Activated CD4-positive, alpha-beta memory T cell treated with anti-CD3 and anti-CD28 coated beads for 36 hours (primary cell): Measurements from ENCODE around the gene COX7B2. TPM values are rescaled to one million over a fixed set of nuclear protein-coding genes. Genes with fewer than 3 reads are reported as not detected.
A peak's percentile ranks its signal among the peaks of the same experiment; 100 is the strongest.

Experiments
- CTCF ChIA-PET: fragments of 350-600 bp; sonication (Branson Sonifier 250); formaldehyde crosslinking; loops from one replicate; lab custom pipeline; 2021; ENCODE audit warnings: antibody characterized with exemption, inconsistent platforms; lab: Charles Lee
- POLR2A ChIA-PET: fragments of 350-600 bp; sonication (Branson Sonifier 250); formaldehyde crosslinking; loops from one replicate; lab custom pipeline; 2021; ENCODE audit warnings: antibody characterized with exemption; lab: Charles Lee
- DNase-seq: peaks from one replicate; pipeline ENCODE4 v3.0.0-alpha.2; 2020
- H3K27ac Mint-ChIP-seq: one replicate; pipeline ENCODE4 v1.8.0; 2021; ENCODE audit warnings: mixed read lengths
- H3K27me3 Mint-ChIP-seq: one replicate; pipeline ENCODE4 v1.8.0; 2021; ENCODE audit warnings: mixed read lengths
- H3K36me3 Mint-ChIP-seq: one replicate; pipeline ENCODE4 v1.8.0; 2021; ENCODE audit warnings: mixed read lengths
- H3K4me1 Mint-ChIP-seq: one replicate; pipeline ENCODE4 v1.8.0; 2021; ENCODE audit warnings: low read depth, mixed read lengths
- H3K4me3 Mint-ChIP-seq: one replicate; pipeline ENCODE4 v1.8.0; 2021; ENCODE audit warnings: mild to moderate bottlenecking, mixed read lengths
- H3K9me3 Mint-ChIP-seq: one replicate; pipeline ENCODE4 v1.8.0; 2021; ENCODE audit warnings: mixed read lengths
- intact Hi-C: fragments of 100-400 bp; cut with micrococcal nuclease; formaldehyde crosslinking; loops from one replicate; pipeline ENCODE4 v1.15.1; 2023
- total RNA-seq, 2 experiments: library from RNA; stranded (reverse); gene quantifications; one replicate each; pipeline ENCODE4 v1.2.3, GENCODE V29; 2021

Gene COX7B2
- total RNA-seq, 2 experiments from 2014 or later, result not detected

- Mint-ChIP-seq H3K4me1 (no peaks in the 10 kb centered on the region), H3K9me3 (no peaks in the 10 kb centered on the region), H3K4me3 (no peak overlapping the region), H3K36me3 (no peaks in the 10 kb centered on the region), H3K27ac (no peak overlapping the region), H3K27me3 (no peaks in the 10 kb centered on the region)
- intact Hi-C loops, result loop anchor here (5.0 to 10.0 kb wide), 3 partner anchors 188 to 630 kb away; no protein-coding TSS in a partner anchor
- DNase-seq, result no peak
- ChIA-PET POLR2A (no interaction called here), CTCF (interaction anchor here (1.3 kb wide), 1 partner anchor 188 kb away, joined by 3 read pairs; no protein-coding TSS in a partner anchor)
Observed at GRCh38 chr4:46934726-46935125, 25.7 kb upstream of the COX7B2 start.

GRCh38 chr4:46933686-46934085, 24.6 kb upstream of the COX7B2 start:
- Mint-ChIP-seq H3K4me1 (no peaks in the 10 kb centered on the region), H3K36me3 (no peaks in the 10 kb centered on the region), H3K4me3 (no peak overlapping the region), H3K27ac (no peak overlapping the region), H3K27me3 (no peaks in the 10 kb centered on the region), H3K9me3 (no peaks in the 10 kb centered on the region)
- ChIA-PET CTCF (interaction anchor here (1.3 kb wide), 1 partner anchor 189 kb away, joined by 3 read pairs; no protein-coding TSS in a partner anchor), POLR2A (no interaction called here)
- no peak for DNase-seq
- intact Hi-C loops, result loop anchor here (5.0 to 10.0 kb wide), 3 partner anchors 189 to 631 kb away; no protein-coding TSS in a partner anchor

- Mint-ChIP-seq H3K4me1 (no peaks in the 10 kb centered on the region), H3K27ac (no peak overlapping the region), H3K27me3 (peaks cover 3% of the 10 kb centered on the region), H3K9me3 (no peaks in the 10 kb centered on the region), H3K36me3 (no peaks in the 10 kb centered on the region), H3K4me3 (no peak overlapping the region)
- ChIA-PET CTCF (interaction anchor here (0.7 to 1.5 kb wide), 3 partner anchors 18 to 190 kb away, joined by 3 to 14 read pairs (median 3); no protein-coding TSS in a partner anchor), POLR2A (no interaction called here)
- DNase-seq, result peak; percentile 25
- intact Hi-C loops, result loop anchor here (1.0 to 10.0 kb wide), 4 partner anchors 100 to 633 kb away; no protein-coding TSS in a partner anchor
Observed at GRCh38 chr4:46931981-46932380, 22.9 kb upstream of the COX7B2 start.

- Mint-ChIP-seq H3K9me3 (no peaks in the 10 kb centered on the region), H3K4me1 (no peaks in the 10 kb centered on the region), H3K27me3 (peaks cover 3% of the 10 kb centered on the region), H3K4me3 (no peak overlapping the region), H3K27ac (no peak overlapping the region), H3K36me3 (no peaks in the 10 kb centered on the region)
- ChIA-PET CTCF (no interaction called here), POLR2A (no interaction called here)
- DNase-seq, result no peak
- intact Hi-C loops, result loop anchor here (5.0 to 10.0 kb wide), 3 partner anchors 191 to 634 kb away; no protein-coding TSS in a partner anchor
Observed at GRCh38 chr4:46930891-46931290, 21.8 kb upstream of the COX7B2 start.

GRCh38 chr4:46927201-46927600, 18.2 kb upstream of the COX7B2 start:
- H3K27me3 Mint-ChIP-seq, result peaks cover 3% of the 10 kb centered on the region
- intact Hi-C loops, result no loop called here
- no peaks in the 10 kb centered on the region for H3K9me3 Mint-ChIP-seq
- no peak overlapping the region for H3K27ac Mint-ChIP-seq
- H3K4me3 Mint-ChIP-seq, result no peak overlapping the region
- no peak for DNase-seq
- ChIA-PET POLR2A (no interaction called here), CTCF (no interaction called here)
- H3K4me1 Mint-ChIP-seq, result no peaks in the 10 kb centered on the region
- no peaks in the 10 kb centered on the region for H3K36me3 Mint-ChIP-seq

GRCh38 chr4:46924789-46925529, 15.9 kb upstream of the COX7B2 start:
- CTCF ChIA-PET, result no interaction called here
- DNase-seq, result no peak
- intact Hi-C loops, result no loop called here
- POLR2A ChIA-PET, result no interaction called here
- H3K27me3 Mint-ChIP-seq, result peaks cover 3% of the 10 kb centered on the region
- H3K9me3 Mint-ChIP-seq, result no peaks in the 10 kb centered on the region
- H3K36me3 Mint-ChIP-seq, result no peaks in the 10 kb centered on the region
- H3K4me3 Mint-ChIP-seq, result no peak overlapping the region
- H3K27ac Mint-ChIP-seq, result no peak overlapping the region
- no peaks in the 10 kb centered on the region for H3K4me1 Mint-ChIP-seq

GRCh38 chr4:46922205-46922604, 13.2 kb upstream of the COX7B2 start:
- CTCF ChIA-PET, result no interaction called here
- intact Hi-C loops, result no loop called here

GRCh38 chr4:46908148-46908547, 897 bp downstream of the COX7B2 start:
- POLR2A ChIA-PET, result no interaction called here
- intact Hi-C loops, result no loop called here
- H3K27me3 Mint-ChIP-seq, result no peaks in the 10 kb centered on the region
- no peaks in the 10 kb centered on the region for H3K36me3 Mint-ChIP-seq
- no peak overlapping the region for H3K27ac Mint-ChIP-seq
- no peak overlapping the region for H3K4me3 Mint-ChIP-seq
- H3K4me1 Mint-ChIP-seq, result no peaks in the 10 kb centered on the region
- CTCF ChIA-PET, result no interaction called here
- no peaks in the 10 kb centered on the region for H3K9me3 Mint-ChIP-seq
- DNase-seq, result no peak

More at GRCh38 chr4:46922205-46922604, 13.2 kb upstream of the COX7B2 start:
- no peaks in the 10 kb centered on the region for H3K9me3 Mint-ChIP-seq
- H3K4me1 Mint-ChIP-seq, result no peaks in the 10 kb centered on the region
- H3K27ac Mint-ChIP-seq, result no peak overlapping the region
- H3K36me3 Mint-ChIP-seq, result no peaks in the 10 kb centered on the region
- DNase-seq, result no peak
- POLR2A ChIA-PET, result no interaction called here
- no peak overlapping the region for H3K4me3 Mint-ChIP-seq
- no peaks in the 10 kb centered on the region for H3K27me3 Mint-ChIP-seq

GRCh38 chr4:46900082-46900481, 9.0 kb downstream of the COX7B2 start:
- Mint-ChIP-seq H3K27me3 (no peaks in the 10 kb centered on the region), H3K36me3 (no peaks in the 10 kb centered on the region), H3K4me3 (no peak overlapping the region), H3K27ac (no peak overlapping the region), H3K4me1 (no peaks in the 10 kb centered on the region), H3K9me3 (no peaks in the 10 kb centered on the region)
- no peak for DNase-seq
- intact Hi-C loops, result no loop called here
- ChIA-PET POLR2A (no interaction called here), CTCF (no interaction called here)

- H3K9me3 Mint-ChIP-seq, result no peaks in the 10 kb centered on the region
- CTCF ChIA-PET, result no interaction called here
Observed at GRCh38 chr4:46894826-46895225, 14.2 kb downstream of the COX7B2 start.

GRCh38 chr4:46890056-46890455, 19.0 kb downstream of the COX7B2 start:
- ChIA-PET POLR2A (no interaction called here), CTCF (no interaction called here)
- no peaks in the 10 kb centered on the region for H3K9me3 Mint-ChIP-seq
- H3K27me3 Mint-ChIP-seq, result no peaks in the 10 kb centered on the region
- intact Hi-C loops, result no loop called here
- H3K4me3 Mint-ChIP-seq, result no peak overlapping the region
- no peaks in the 10 kb centered on the region for H3K4me1 Mint-ChIP-seq
- no peak for DNase-seq
- H3K27ac Mint-ChIP-seq, result no peak overlapping the region
- no peaks in the 10 kb centered on the region for H3K36me3 Mint-ChIP-seq

More at GRCh38 chr4:46894826-46895225, 14.2 kb downstream of the COX7B2 start:
- H3K36me3 Mint-ChIP-seq, result no peaks in the 10 kb centered on the region
- no peak for DNase-seq
- no peak overlapping the region for H3K4me3 Mint-ChIP-seq
- H3K27me3 Mint-ChIP-seq, result no peaks in the 10 kb centered on the region
- no peak overlapping the region for H3K27ac Mint-ChIP-seq
- intact Hi-C loops, result no loop called here
- no peaks in the 10 kb centered on the region for H3K4me1 Mint-ChIP-seq
- POLR2A ChIA-PET, result no interaction called here

- intact Hi-C loops, result no loop called here
- Mint-ChIP-seq H3K4me3 (no peak overlapping the region), H3K9me3 (no peaks in the 10 kb centered on the region), H3K4me1 (no peaks in the 10 kb centered on the region), H3K36me3 (no peaks in the 10 kb centered on the region), H3K27ac (no peak overlapping the region), H3K27me3 (no peaks in the 10 kb centered on the region)
- ChIA-PET CTCF (no interaction called here), POLR2A (no interaction called here)
- DNase-seq, result no peak
Observed at GRCh38 chr4:46889410-46889809, 19.6 kb downstream of the COX7B2 start.

GRCh38 chr4:46886711-46887110, 22.3 kb downstream of the COX7B2 start:
- POLR2A ChIA-PET, result no interaction called here
- H3K36me3 Mint-ChIP-seq, result no peaks in the 10 kb centered on the region
- no peaks in the 10 kb centered on the region for H3K4me1 Mint-ChIP-seq
- H3K27ac Mint-ChIP-seq, result no peak overlapping the region
- CTCF ChIA-PET, result no interaction called here
- no peaks in the 10 kb centered on the region for H3K27me3 Mint-ChIP-seq
- no peak overlapping the region for H3K4me3 Mint-ChIP-seq
- no peak for DNase-seq
- intact Hi-C loops, result no loop called here
- no peaks in the 10 kb centered on the region for H3K9me3 Mint-ChIP-seq
